HS-5 (cell line): ENCODE results near the gene RHBDL3.
A peak's percentile ranks its signal among the peaks of the same experiment; 100 is the strongest.

ENCODE experiments used
- DNase-seq: peaks from one replicate; pipeline ENCODE4 v3.0.0-alpha.2; 2012; ENCODE audit warnings: low read depth

The RHBDL3 gene

GRCh38 chr17:32266389-32267301 lies 1.0 kb downstream of the RHBDL3 start:
- no peak for DNase-seq

- no peak for DNase-seq
Measured at GRCh38 chr17:32267690-32268205, 2.1 kb downstream of the RHBDL3 start.

- DNase-seq = no peak
Measured at GRCh38 chr17:32268734-32269288, 3.2 kb downstream of the RHBDL3 start.

- no peak for DNase-seq
Measured at GRCh38 chr17:32269377-32269776, 3.7 kb downstream of the RHBDL3 start.

- DNase-seq = no peak
Measured at GRCh38 chr17:32271844-32272243, 6.2 kb downstream of the RHBDL3 start.

GRCh38 chr17:32274101-32274500 lies 8.5 kb downstream of the RHBDL3 start:
- no peak for DNase-seq

GRCh38 chr17:32274643-32275042 lies 9.0 kb downstream of the RHBDL3 start:
- DNase-seq = no peak

GRCh38 chr17:32275060-32276042 lies 9.7 kb downstream of the RHBDL3 start:
- peak; percentile 78 for DNase-seq

- DNase-seq = no peak
Measured at GRCh38 chr17:32276171-32276601, 10.6 kb downstream of the RHBDL3 start.

GRCh38 chr17:32277284-32277683 lies 11.7 kb downstream of the RHBDL3 start:
- DNase-seq = no peak

GRCh38 chr17:32278815-32279214 lies 13.2 kb downstream of the RHBDL3 start:
- DNase-seq = no peak

- DNase-seq = no peak
Measured at GRCh38 chr17:32279891-32280716, 14.5 kb downstream of the RHBDL3 start.

GRCh38 chr17:32281011-32281451 lies 15.4 kb downstream of the RHBDL3 start:
- no peak for DNase-seq

GRCh38 chr17:32283745-32284201 lies 18.1 kb downstream of the RHBDL3 start:
- DNase-seq = peak; percentile 11

GRCh38 chr17:32285306-32285705 lies 19.7 kb downstream of the RHBDL3 start:
- DNase-seq = no peak

GRCh38 chr17:32285746-32286517 lies 20.3 kb downstream of the RHBDL3 start:
- no peak for DNase-seq

GRCh38 chr17:32286518-32286900 lies 20.9 kb downstream of the RHBDL3 start:
- no peak for DNase-seq

- no peak for DNase-seq
Measured at GRCh38 chr17:32287804-32288511, 22.3 kb downstream of the RHBDL3 start.

- no peak for DNase-seq
Measured at GRCh38 chr17:32288615-32289014, 23.0 kb downstream of the RHBDL3 start.
